HepG2 (cell line): ENCODE data around the gene KRTAP10-4. TPM values are rescaled to one million over a fixed set of nuclear protein-coding genes. Genes with fewer than 3 reads are reported as not detected.
A peak's percentile ranks its signal among the peaks of the same experiment; 100 is the strongest.

Experiments
- ADNP ChIP-seq: sonication (generic); formaldehyde crosslinking; IDR thresholded peaks from 2 replicates; pipeline ENCODE4 v1.4.0; 2020; ENCODE audit warnings: missing genetic modification reagents
- ATF7 ChIP-seq, 2 experiments: fragments of 450-650 bp in 1 of 2; sonication (generic) in 1 of 2; formaldehyde crosslinking in 1 of 2; IDR thresholded peaks; 2 replicates each; pipeline versions ENCODE4 v1.4.0 to v1.6.1; 2016 to 2020; ENCODE audit warnings: antibody characterized with exemption in 1 of 2, mild to moderate bottlenecking in 1 of 2, missing genetic modification reagents in 1 of 2
- BORCS8-MEF2B ChIP-seq: sonication (generic); formaldehyde crosslinking; IDR thresholded peaks from 2 replicates; pipeline ENCODE4 v1.8.0; 2022; ENCODE audit warnings: mild to moderate bottlenecking, missing genetic modification reagents
- CEBPG ChIP-seq: IDR thresholded peaks from 2 replicates; pipeline ENCODE4 v1.6.1; 2016
- DNMT1 ChIP-seq: sonication (generic); formaldehyde crosslinking; IDR thresholded peaks from 2 replicates; pipeline ENCODE4 v1.5.1; 2020; ENCODE audit warnings: mild to moderate bottlenecking, missing genetic modification reagents
- ELK4 ChIP-seq: sonication (generic); formaldehyde crosslinking; IDR thresholded peaks from 2 replicates; pipeline ENCODE4 v1.9.0; 2021; ENCODE audit warnings: missing genetic modification reagents, borderline replicate concordance
- NCOA5 ChIP-seq: sonication (generic); formaldehyde crosslinking; IDR thresholded peaks from 2 replicates; pipeline ENCODE4 v1.4.0; 2020; ENCODE audit warnings: missing genetic modification reagents
- NFRKB ChIP-seq: fragments of 450-650 bp; IDR thresholded peaks from 2 replicates; pipeline ENCODE4 v1.6.1; 2017
- PTBP1 ChIP-seq: fragments of 200-400 bp; formaldehyde crosslinking; IDR thresholded peaks from 2 replicates; pipeline ENCODE4 v1.6.1; 2018; ENCODE audit warnings: low read length, low read depth; ENCODE audit not compliant: poor library complexity, severe bottlenecking
- RBM39 ChIP-seq: fragments of 200-400 bp; formaldehyde crosslinking; IDR thresholded peaks from one replicate; pipeline ENCODE4 v1.6.1; 2018; ENCODE audit warnings: antibody characterized with exemption, mild to moderate bottlenecking, low read depth, low read length; ENCODE audit not compliant: poor library complexity, severe bottlenecking
- RCOR2 ChIP-seq: IDR thresholded peaks from 2 replicates; pipeline ENCODE4 v1.6.1; 2016; ENCODE audit warnings: missing biosample characterization, missing genetic modification reagents
- TBP ChIP-seq: sonication (generic); formaldehyde crosslinking; IDR thresholded peaks from 2 replicates; pipeline ENCODE4 v1.5.0; 2020; ENCODE audit warnings: missing genetic modification reagents
- TMF1 ChIP-seq: sonication (generic); formaldehyde crosslinking; IDR thresholded peaks from 2 replicates; pipeline ENCODE4 v1.8.1; 2022; ENCODE audit warnings: low read depth, missing genetic modification reagents
- YY1 ChIP-seq: IDR thresholded peaks from 2 replicates; pipeline ENCODE4 v1.6.1; 2011; ENCODE audit warnings: low read length, low read depth, moderate library complexity, mild to moderate bottlenecking; ENCODE audit not compliant: insufficient read depth, insufficient replicate concordance
- ZC3H4 ChIP-seq: sonication (generic); formaldehyde crosslinking; IDR thresholded peaks from 2 replicates; pipeline ENCODE4 v1.4.0; 2020; ENCODE audit warnings: missing genetic modification reagents, borderline replicate concordance
- ZFYVE20 ChIP-seq: sonication (generic); formaldehyde crosslinking; IDR thresholded peaks from 2 replicates; pipeline ENCODE4 v1.8.0; 2023; ENCODE audit warnings: low read depth, mild to moderate bottlenecking, moderate library complexity, missing genetic modification reagents, borderline replicate concordance
- ZNF230 ChIP-seq: sonication (generic); formaldehyde crosslinking; IDR thresholded peaks from 2 replicates; pipeline ENCODE4 v1.4.0; 2020; ENCODE audit warnings: mild to moderate bottlenecking, missing genetic modification reagents
- ZNF260 ChIP-seq: sonication (generic); formaldehyde crosslinking; IDR thresholded peaks from 2 replicates; pipeline ENCODE4 v1.4.0; 2020; ENCODE audit warnings: missing genetic modification reagents, low read depth, mild to moderate bottlenecking, borderline replicate concordance
- ZNF263 ChIP-seq: sonication (generic); formaldehyde crosslinking; IDR thresholded peaks from 2 replicates; pipeline ENCODE4 v1.4.0; 2020; ENCODE audit warnings: missing genetic modification reagents
- ZNF451 ChIP-seq: sonication (generic); formaldehyde crosslinking; IDR thresholded peaks from 2 replicates; pipeline ENCODE4 v1.5.0; 2020; ENCODE audit warnings: mild to moderate bottlenecking, missing genetic modification reagents
- ZNF609 ChIP-seq: sonication (generic); formaldehyde crosslinking; IDR thresholded peaks from 2 replicates; pipeline ENCODE4 v1.4.0; 2020; ENCODE audit warnings: mild to moderate bottlenecking, missing genetic modification reagents, borderline replicate concordance
- ZNF749 ChIP-seq: sonication (generic); formaldehyde crosslinking; IDR thresholded peaks from 2 replicates; pipeline ENCODE4 v1.8.0; 2022; ENCODE audit warnings: mild to moderate bottlenecking, missing genetic modification reagents, moderate library complexity, borderline replicate concordance
- polyA plus RNA-seq, 8 experiments: library from polyadenylated mRNA; depleted of rRNA in 3 of 8; stranded (reverse) in 7 of 8; unstranded in 1 of 8; fragments of >200 nt; fragmentation: Illumina TruSeq in 4 of 8; extraction: Trizol in 4 of 8; gene quantifications; 2 replicates each; pipeline versions ENCODE4 v1.2.1 to v1.2.3, GENCODE V29; 2011 to 2016; ENCODE audit warnings: low read depth in 4 of 8, missing spikeins in 1 of 8, mixed read lengths in 1 of 8; ENCODE audit not compliant: insufficient read depth in 1 of 8
- total RNA-seq, 5 experiments: library from RNA; depleted of rRNA; stranded (reverse); fragments of >200 nt; fragmentation: Illumina TruSeq; extraction: Trizol; gene quantifications; 2 replicates each; pipeline ENCODE4 v1.2.3, GENCODE V29; 2016; ENCODE audit warnings: low read depth in 1 of 5
- TF ChIP-seq, protein P1 (sequence below): sonication (generic); formaldehyde crosslinking; IDR thresholded peaks from 2 replicates; pipeline ENCODE4 v1.8.0; 2022; ENCODE audit warnings: missing genetic modification reagents, mild to moderate bottlenecking, borderline replicate concordance

Gene KRTAP10-4
- total and polyA plus RNA-seq, 2 of the 13 experiments (the other 11 are each of a cell fraction or from before 2014, with no cell fraction given): not detected

GRCh38 chr21:44593598-44594405 is 20.3 kb downstream of the KRTAP10-4 start (continued):
- no peak; the same call in 1 of the 2 replicates for TF ChIP-seq ZNF749 (CRISPR knock-in tag)
- TF ChIP-seq RCOR2 (CRISPR knock-in tag): 0 out of 2 replicates have a peak, but pooled peaks have one; percentile 62
- TF ChIP-seq, protein P1, sequence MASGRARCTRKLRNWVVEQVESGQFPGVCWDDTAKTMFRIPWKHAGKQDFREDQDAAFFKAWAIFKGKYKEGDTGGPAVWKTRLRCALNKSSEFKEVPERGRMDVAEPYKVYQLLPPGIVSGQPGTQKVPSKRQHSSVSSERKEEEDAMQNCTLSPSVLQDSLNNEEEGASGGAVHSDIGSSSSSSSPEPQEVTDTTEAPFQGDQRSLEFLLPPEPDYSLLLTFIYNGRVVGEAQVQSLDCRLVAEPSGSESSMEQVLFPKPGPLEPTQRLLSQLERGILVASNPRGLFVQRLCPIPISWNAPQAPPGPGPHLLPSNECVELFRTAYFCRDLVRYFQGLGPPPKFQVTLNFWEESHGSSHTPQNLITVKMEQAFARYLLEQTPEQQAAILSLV (CRISPR knock-in tag): peak; percentile 86
- no peak for TF ChIP-seq NFRKB
- TF ChIP-seq YY1: peak; percentile 8
- peak; percentile 58; the same call in 1 of the 2 replicates for TF ChIP-seq CEBPG (CRISPR knock-in tag)
- no peak for TF ChIP-seq RBM39
- 0 out of 2 replicates have a peak, but pooled peaks have one; percentile 42 for TF ChIP-seq BORCS8-MEF2B
- no peak for TF ChIP-seq ELK4 (CRISPR knock-in tag)
- no peak for TF ChIP-seq ATF7 (IDR thresholded peaks at IDR 0.05)
- no peak for TF ChIP-seq ATF7 (CRISPR knock-in tag; IDR thresholded peaks at IDR 0.05)
- peak; percentile 81; the same call in 1 of the 2 replicates for TF ChIP-seq ZNF609 (CRISPR knock-in tag)
- no peak for TF ChIP-seq ZNF230
- no peak for TF ChIP-seq NCOA5
- TF ChIP-seq DNMT1 (CRISPR knock-in tag): 0 out of 2 replicates have a peak, but pooled peaks have one; percentile 64
- peak; percentile 50; the same call in 1 of the 2 replicates for TF ChIP-seq ZNF451 (CRISPR knock-in tag)
- TF ChIP-seq TMF1 (CRISPR knock-in tag): no peak
- no peak for TF ChIP-seq TBP
- TF ChIP-seq ZC3H4 (CRISPR knock-in tag): no peak
- peak; percentile 76 for TF ChIP-seq ZNF263 (CRISPR knock-in tag)
- no peak for TF ChIP-seq ZFYVE20 (CRISPR knock-in tag)
- no peak for TF ChIP-seq PTBP1
- no peak for TF ChIP-seq ZNF260 (CRISPR knock-in tag)
- no peak for TF ChIP-seq ADNP
